Mesenchymal stem cell (in vitro differentiated cells and primary cell): Measurements from ENCODE around the gene RANBP17.
A peak's percentile ranks its signal among the peaks of the same experiment; 100 is the strongest.

Experiments used
- DNase-seq: peaks from one replicate; pipeline ENCODE4 v3.0.0-alpha.2; 2013
- H2AFZ ChIP-seq: one replicate; pipeline ENCODE4 v1.6.1; 2013; ENCODE audit warnings: low read depth, mild to moderate bottlenecking, control low read depth, inconsistent platforms, low read length, moderate library complexity
- H2AK5ac ChIP-seq: 2 replicates; pipeline ENCODE4 v1.6.1; 2013; ENCODE audit warnings: low read length, moderate library complexity, mild to moderate bottlenecking, inconsistent platforms; ENCODE audit not compliant: severe bottlenecking
- H2BK120ac ChIP-seq: one replicate; pipeline ENCODE4 v1.6.1; 2013; ENCODE audit warnings: low read depth, mild to moderate bottlenecking, inconsistent platforms, low read length, moderate library complexity
- H2BK12ac ChIP-seq, 2 experiments: one replicate each; pipeline ENCODE4 v1.6.1; 2013; ENCODE audit warnings: inconsistent platforms in 2 of 2, low read length in 2 of 2, mild to moderate bottlenecking in 2 of 2, moderate library complexity in 2 of 2, control low read depth in 1 of 2
- H2BK15ac ChIP-seq: one replicate; pipeline ENCODE4 v1.6.1; 2013; ENCODE audit warnings: mild to moderate bottlenecking, low read depth, inconsistent platforms; ENCODE audit not compliant: poor library complexity, severe bottlenecking
- H2BK5ac ChIP-seq: 2 replicates; pipeline ENCODE4 v1.6.1; 2013; ENCODE audit warnings: low read depth, mild to moderate bottlenecking, low read length, control low read depth, inconsistent platforms; ENCODE audit not compliant: poor library complexity, severe bottlenecking
- H3K14ac ChIP-seq, 2 experiments: one replicate each; pipeline ENCODE4 v1.6.1; 2013; ENCODE audit warnings: inconsistent platforms in 2 of 2, low read length in 2 of 2, control low read depth in 1 of 2, mild to moderate bottlenecking in 1 of 2, moderate library complexity in 1 of 2
- H3K18ac ChIP-seq, 2 experiments: one replicate each; pipeline ENCODE4 v1.6.1; 2013; ENCODE audit warnings: inconsistent platforms in 2 of 2, low read length in 2 of 2, control low read depth in 1 of 2, low read depth in 1 of 2, mild to moderate bottlenecking in 1 of 2
- H3K23ac ChIP-seq, 2 experiments: one replicate each; pipeline ENCODE4 v1.6.1; 2013; ENCODE audit warnings: inconsistent platforms in 2 of 2, low read length in 2 of 2, mild to moderate bottlenecking in 2 of 2, moderate library complexity in 2 of 2, control low read depth in 1 of 2
- H3K27ac ChIP-seq: 2 replicates; pipeline ENCODE4 v1.5.1; 2013; ENCODE audit warnings: mild to moderate bottlenecking, moderate library complexity, low read length, control low read depth, inconsistent platforms; ENCODE audit not compliant: poor library complexity, severe bottlenecking
- H3K27me3 ChIP-seq, 2 experiments: 2 replicates each; pipeline versions ENCODE4 v1.6.1 to v1.7.0; 2013; ENCODE audit warnings: low read length in 2 of 2, mild to moderate bottlenecking in 2 of 2, moderate library complexity in 2 of 2, control low read depth in 1 of 2, inconsistent platforms in 1 of 2; ENCODE audit not compliant: control insufficient read depth in 1 of 2, insufficient read depth in 1 of 2
- H3K36me3 ChIP-seq, 2 experiments: 2 replicates each; pipeline versions ENCODE4 v1.6.1 to v1.7.0; 2013; ENCODE audit warnings: low read length in 2 of 2, control low read depth in 1 of 2, inconsistent platforms in 1 of 2, low read depth in 1 of 2, mild to moderate bottlenecking in 1 of 2; ENCODE audit not compliant: insufficient read depth in 2 of 2, control insufficient read depth in 1 of 2
- H3K4ac ChIP-seq, 2 experiments: one replicate each; pipeline ENCODE4 v1.6.1; 2013; ENCODE audit warnings: inconsistent platforms in 2 of 2, low read length in 2 of 2, mild to moderate bottlenecking in 2 of 2, moderate library complexity in 2 of 2, control low read depth in 1 of 2, low read depth in 1 of 2
- H3K4me1 ChIP-seq: 2 replicates; pipeline ENCODE4 v1.6.1; 2013; ENCODE audit warnings: low read depth, low read length, control low read depth; ENCODE audit not compliant: control insufficient read depth, insufficient read depth
- H3K4me2 ChIP-seq: 2 replicates; pipeline ENCODE4 v1.6.1; 2013; ENCODE audit warnings: low read length, mild to moderate bottlenecking, inconsistent platforms; ENCODE audit not compliant: poor library complexity, severe bottlenecking
- H3K4me3 ChIP-seq, 2 experiments: 2 replicates each; pipeline versions ENCODE4 v1.5.1 to v1.7.0; 2013; ENCODE audit warnings: low read length in 2 of 2, mild to moderate bottlenecking in 2 of 2, control low read depth in 1 of 2, low read depth in 1 of 2; ENCODE audit not compliant: insufficient read depth in 1 of 2
- H3K79me1 ChIP-seq: replicated peaks from 2 replicates; pipeline ENCODE4 v1.6.1; 2013; ENCODE audit warnings: mild to moderate bottlenecking, control low read depth, low read length, inconsistent platforms; ENCODE audit not compliant: poor library complexity, severe bottlenecking
- H3K9ac ChIP-seq: 2 replicates; pipeline ENCODE4 v1.7.0; 2013; ENCODE audit warnings: mild to moderate bottlenecking, low read length, moderate library complexity
- H3K9me3 ChIP-seq: 2 replicates; pipeline ENCODE4 v1.7.0; 2013; ENCODE audit warnings: mild to moderate bottlenecking, low read length; ENCODE audit not compliant: control insufficient read depth
- H4K8ac ChIP-seq: one replicate; pipeline ENCODE4 v1.6.1; 2013; ENCODE audit warnings: inconsistent platforms, mild to moderate bottlenecking, low read length, moderate library complexity
- H4K91ac ChIP-seq: one replicate; pipeline ENCODE4 v1.6.1; 2013; ENCODE audit warnings: mild to moderate bottlenecking, low read length, inconsistent platforms
- WGBS: methylation state at CpG from one replicate; pipeline ENCODE4 v1.1.7; 2013; ENCODE audit warnings: mixed read lengths; 5-methylcytosine and 5-hydroxymethylcytosine counted together

RANBP17 gene

GRCh38 chr5:171162165-171162564, 300.3 kb downstream of the RANBP17 start:
- H3K27me3 ChIP-seq, result no peaks in the 10 kb centered on the region
- WGBS, result 93% methylated on average over 1 of the region's 1 CpG
- H3K9me3 ChIP-seq, result no peaks in the 10 kb centered on the region
- no peak overlapping the region for H3K14ac ChIP-seq
- no peak overlapping the region for H3K18ac ChIP-seq
- no peak overlapping the region for H3K4me2 ChIP-seq
- H2BK15ac ChIP-seq, result no peak overlapping the region
- H4K8ac ChIP-seq, result no peak overlapping the region
- peaks cover 1% of the 10 kb centered on the region for H3K4me1 ChIP-seq
- no peak overlapping the region for H3K23ac ChIP-seq
- no peak for DNase-seq
- H3K4ac ChIP-seq, result no peak overlapping the region
- no peak overlapping the region for H3K4me3 ChIP-seq
- no peaks in the 10 kb centered on the region for H3K36me3 ChIP-seq
- no peak overlapping the region for H2AK5ac ChIP-seq
- no peak overlapping the region for H2AFZ ChIP-seq
- H2BK5ac ChIP-seq, result no peak overlapping the region
- no peak overlapping the region for H3K27ac ChIP-seq
- H3K9ac ChIP-seq, result no peak overlapping the region
- no peak overlapping the region for H4K91ac ChIP-seq
- no peak overlapping the region for H2BK12ac ChIP-seq
- no peaks in the 10 kb centered on the region for H3K79me1 ChIP-seq
- H2BK120ac ChIP-seq, result no peak overlapping the region

GRCh38 chr5:171162596-171162995, 300.8 kb downstream of the RANBP17 start:
- H2BK5ac ChIP-seq, result no peak overlapping the region
- no peak overlapping the region for H2AK5ac ChIP-seq
- no peak overlapping the region for H3K4me2 ChIP-seq
- H3K9me3 ChIP-seq, result no peaks in the 10 kb centered on the region
- H2AFZ ChIP-seq, result no peak overlapping the region
- H4K91ac ChIP-seq, result no peak overlapping the region
- H3K27me3 ChIP-seq, result no peaks in the 10 kb centered on the region
- no peaks in the 10 kb centered on the region for H3K36me3 ChIP-seq
- no peak overlapping the region for H3K4ac ChIP-seq
- no peak overlapping the region for H3K9ac ChIP-seq
- no peak overlapping the region for H2BK120ac ChIP-seq
- H3K27ac ChIP-seq, result no peak overlapping the region
- H2BK15ac ChIP-seq, result no peak overlapping the region
- no peak overlapping the region for H4K8ac ChIP-seq
- H3K23ac ChIP-seq, result no peak overlapping the region
- 86% methylated on average over 1 of the region's 1 CpG for WGBS
- no peak overlapping the region for H3K4me3 ChIP-seq
- no peaks in the 10 kb centered on the region for H3K79me1 ChIP-seq
- H3K18ac ChIP-seq, result no peak overlapping the region
- DNase-seq, result peak; percentile 24
- peaks cover 1% of the 10 kb centered on the region for H3K4me1 ChIP-seq
- H2BK12ac ChIP-seq, result no peak overlapping the region
- H3K14ac ChIP-seq, result no peak overlapping the region

GRCh38 chr5:171166766-171167165, 304.9 kb downstream of the RANBP17 start:
- H2BK120ac ChIP-seq, result no peak overlapping the region
- H3K79me1 ChIP-seq, result no peaks in the 10 kb centered on the region
- no peak overlapping the region for H3K4me3 ChIP-seq
- no peak overlapping the region for H3K27ac ChIP-seq
- H2BK5ac ChIP-seq, result no peak overlapping the region
- no peaks in the 10 kb centered on the region for H3K36me3 ChIP-seq
- no peak overlapping the region for H2BK12ac ChIP-seq
- no peak overlapping the region for H3K14ac ChIP-seq
- DNase-seq, result no peak
- H4K91ac ChIP-seq, result no peak overlapping the region
- peaks cover 1% of the 10 kb centered on the region for H3K4me1 ChIP-seq
- H3K4me2 ChIP-seq, result no peak overlapping the region
- H3K9me3 ChIP-seq, result no peaks in the 10 kb centered on the region
- no peak overlapping the region for H2BK15ac ChIP-seq
- no peak overlapping the region for H3K18ac ChIP-seq
- H3K4ac ChIP-seq, result no peak overlapping the region
- no peaks in the 10 kb centered on the region for H3K27me3 ChIP-seq
- H2AK5ac ChIP-seq, result no peak overlapping the region
- no peak overlapping the region for H3K23ac ChIP-seq
- H4K8ac ChIP-seq, result no peak overlapping the region
- H2AFZ ChIP-seq, result no peak overlapping the region
- no peak overlapping the region for H3K9ac ChIP-seq

- no peak overlapping the region for H2AK5ac ChIP-seq
- no peak overlapping the region for H2AFZ ChIP-seq
- no peak overlapping the region for H3K14ac ChIP-seq
- no peak overlapping the region for H4K91ac ChIP-seq
- H3K4me1 ChIP-seq, result no peaks in the 10 kb centered on the region
- DNase-seq, result no peak
- H2BK5ac ChIP-seq, result no peak overlapping the region
- H3K79me1 ChIP-seq, result no peaks in the 10 kb centered on the region
- no peak overlapping the region for H2BK12ac ChIP-seq
- no peak overlapping the region for H2BK15ac ChIP-seq
- no peak overlapping the region for H3K18ac ChIP-seq
- H3K4ac ChIP-seq, result no peak overlapping the region
- H3K27me3 ChIP-seq, result no peaks in the 10 kb centered on the region
- no peaks in the 10 kb centered on the region for H3K36me3 ChIP-seq
- H4K8ac ChIP-seq, result no peak overlapping the region
- WGBS, result 91% methylated on average over 3 of the region's 4 CpGs
- no peak overlapping the region for H3K27ac ChIP-seq
- H2BK120ac ChIP-seq, result no peak overlapping the region
- H3K4me3 ChIP-seq, result no peak overlapping the region
- H3K9me3 ChIP-seq, result no peaks in the 10 kb centered on the region
- H3K23ac ChIP-seq, result no peak overlapping the region
- H3K9ac ChIP-seq, result no peak overlapping the region
- no peak overlapping the region for H3K4me2 ChIP-seq
Observed at GRCh38 chr5:171168171-171168570, 306.4 kb downstream of the RANBP17 start.
